ENCODE measurements around the gene PDXDC1. TPM values are rescaled to one million over a fixed set of nuclear protein-coding genes. Genes with fewer than 3 reads are reported as not detected.
"Not testable (repeated sequence)": the region's sequence is repeated elsewhere in the genome, so short reads cannot be mapped to it uniquely, and the experiment has no call there.

Gene PDXDC1
- total RNA-seq, 2 donors from 2014 or later = 163 to 202 TPM

DNA sequence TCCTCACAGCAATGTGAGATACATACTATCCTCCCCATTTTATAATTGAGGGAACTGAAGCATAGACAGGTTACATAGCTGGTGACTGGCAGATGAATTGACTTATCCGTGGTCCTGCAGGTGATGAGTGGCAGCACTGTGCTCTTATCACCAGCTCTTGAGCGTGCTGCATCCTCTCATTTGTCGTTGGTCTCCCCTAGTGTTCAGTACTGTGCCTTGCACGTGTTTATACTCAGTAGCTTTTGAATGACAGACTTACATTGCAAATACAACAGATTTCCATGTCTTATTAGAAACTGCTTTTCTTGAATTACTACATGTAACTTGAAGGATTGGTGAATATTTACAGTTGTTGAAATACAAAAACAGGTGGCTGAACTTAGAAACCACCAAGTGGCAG lies 47.4 kb downstream of the PDXDC1 start:
- not testable (repeated sequence) for H3K27ac ChIP-seq (ENCODE audit: low read depth, low read length); H3K9ac ChIP-seq (ENCODE audit: extremely low read depth, low read length, poor library complexity, severe bottlenecking); H3K9me3 Mint-ChIP-seq; H3K27ac Mint-ChIP-seq; H3K4me1 Mint-ChIP-seq; H3K4me3 ChIP-seq (ENCODE audit: low read length); H3K27me3 ChIP-seq (ENCODE audit: control insufficient read depth, insufficient read depth, low read length, poor library complexity, severe bottlenecking); H3K9me3 ChIP-seq (ENCODE audit: control insufficient read depth, low read length); H3K27me3 Mint-ChIP-seq (ENCODE audit: insufficient read depth); H3K4me1 ChIP-seq (ENCODE audit: control insufficient read depth, insufficient read depth, low read length); H3K4me3 Mint-ChIP-seq
- peak; percentile 80 for DNase-seq
- 71 to 76% methylated on average over 3 to 4 of the region's 4 CpGs for WGBS, 2 experiments (ENCODE audit: insufficient coverage in 1 of 2, insufficient read length in 1 of 2)
- peak; percentile 79 for TF ChIP-seq CTCF (conservative IDR thresholded peaks at IDR 0.05)
- H3K36me3 ChIP-seq (ENCODE audit: control insufficient read depth, insufficient read depth, low read length) = peaks cover 80% of the 10 kb centered on the region
- peaks cover 79% of the 10 kb centered on the region for H3K36me3 Mint-ChIP-seq (ENCODE audit: low read depth)

- not testable (repeated sequence) for DNase-seq; H3K9me3 ChIP-seq (ENCODE audit: control insufficient read depth, low read length); H3K4me1 ChIP-seq (ENCODE audit: control insufficient read depth, insufficient read depth, low read length); H3K27me3 Mint-ChIP-seq (ENCODE audit: insufficient read depth); H3K27me3 ChIP-seq (ENCODE audit: control insufficient read depth, insufficient read depth, low read length, poor library complexity, severe bottlenecking); H3K9me3 Mint-ChIP-seq; H3K27ac Mint-ChIP-seq; H3K4me3 Mint-ChIP-seq; H3K4me1 Mint-ChIP-seq; H3K27ac ChIP-seq (ENCODE audit: low read depth, low read length); H3K9ac ChIP-seq (ENCODE audit: extremely low read depth, low read length, poor library complexity, severe bottlenecking); H3K4me3 ChIP-seq (ENCODE audit: low read length)
- H3K36me3 ChIP-seq (ENCODE audit: control insufficient read depth, insufficient read depth, low read length) = peaks cover 79% of the 10 kb centered on the region
- H3K36me3 Mint-ChIP-seq (ENCODE audit: low read depth) = peaks cover 75% of the 10 kb centered on the region
- 95 to 97% methylated on average over 12 to 13 of the region's 13 CpGs for WGBS, 2 experiments (ENCODE audit: insufficient coverage in 1 of 2, insufficient read length in 1 of 2)
Measured at GRCh38 chr16:15023381-15024077, 48.7 kb downstream of the PDXDC1 start.

DNA sequence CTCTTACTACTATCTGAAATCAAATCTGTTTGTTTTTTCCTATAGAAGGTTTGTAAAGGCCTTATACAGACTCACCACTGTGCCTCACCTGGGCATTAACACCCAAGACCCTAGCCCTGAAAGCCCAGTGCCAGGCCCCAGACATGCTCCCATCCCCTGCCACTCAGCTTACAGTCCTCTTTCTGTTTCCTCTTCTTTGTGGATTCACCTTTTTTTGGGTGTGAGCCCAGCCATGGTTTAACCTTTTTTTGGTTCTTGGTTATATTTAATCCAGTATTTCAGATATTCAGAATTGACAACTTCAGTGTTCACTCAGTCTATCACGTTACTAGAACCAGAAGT lies 50.0 kb downstream of the PDXDC1 start:
- not testable (repeated sequence) for H3K27me3 Mint-ChIP-seq (ENCODE audit: insufficient read depth); H3K4me3 Mint-ChIP-seq; H3K4me1 ChIP-seq (ENCODE audit: control insufficient read depth, insufficient read depth, low read length); H3K4me1 Mint-ChIP-seq; H3K27me3 ChIP-seq (ENCODE audit: control insufficient read depth, insufficient read depth, low read length, poor library complexity, severe bottlenecking); H3K9me3 ChIP-seq (ENCODE audit: control insufficient read depth, low read length); H3K4me3 ChIP-seq (ENCODE audit: low read length); H3K9me3 Mint-ChIP-seq; H3K27ac ChIP-seq (ENCODE audit: low read depth, low read length); H3K9ac ChIP-seq (ENCODE audit: extremely low read depth, low read length, poor library complexity, severe bottlenecking)
- peak; percentile 16 for DNase-seq
- 83 to 85% methylated on average over 1 of the region's 1 CpG for WGBS, 2 experiments (ENCODE audit: insufficient coverage in 1 of 2, insufficient read length in 1 of 2)
- Mint-ChIP-seq H3K27ac (peak overlapping the region; percentile 1), H3K36me3 (ENCODE audit: low read depth) (peaks cover 75% of the 10 kb centered on the region)
- H3K36me3 ChIP-seq (ENCODE audit: control insufficient read depth, insufficient read depth, low read length) = peaks cover 76% of the 10 kb centered on the region

DNA sequence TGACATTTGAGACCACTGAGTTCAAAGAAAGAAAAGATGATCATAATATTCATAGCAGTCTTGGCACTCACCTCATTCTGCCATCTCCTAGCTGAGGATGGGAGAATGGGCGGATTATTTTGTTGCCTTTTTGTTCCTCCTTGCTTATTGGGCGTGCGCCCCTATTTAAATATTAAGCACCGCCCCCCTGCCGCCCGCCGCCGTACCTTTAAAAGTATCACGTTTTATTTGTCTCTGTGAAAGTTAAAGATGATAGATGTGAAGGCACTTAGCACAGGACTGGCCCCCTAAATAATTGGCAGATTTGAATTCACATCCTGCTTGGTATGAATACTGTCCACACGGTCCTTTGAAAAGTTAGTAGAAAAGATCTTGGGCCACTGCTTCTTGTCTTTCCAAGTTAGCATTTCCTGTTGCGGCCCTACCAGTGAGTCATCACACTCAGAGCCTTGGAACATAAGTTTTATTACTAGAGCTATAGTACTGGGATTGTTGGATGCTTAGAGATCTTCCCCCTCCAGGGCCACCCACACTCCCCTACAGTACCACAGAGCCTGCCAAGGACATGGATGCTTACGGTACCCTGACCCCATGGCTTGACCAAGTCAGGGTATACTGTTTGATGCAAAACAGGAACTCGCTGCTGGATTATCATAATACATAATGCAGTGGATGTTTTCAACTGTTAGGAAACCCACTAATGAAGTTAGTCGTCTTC lies 50.6 kb downstream of the PDXDC1 start:
- DNase-seq = peak; percentile 53
- not testable (repeated sequence) for H3K4me1 Mint-ChIP-seq; H3K4me1 ChIP-seq (ENCODE audit: control insufficient read depth, insufficient read depth, low read length); H3K9me3 ChIP-seq (ENCODE audit: control insufficient read depth, low read length); H3K27ac Mint-ChIP-seq; H3K27ac ChIP-seq (ENCODE audit: low read depth, low read length); H3K9ac ChIP-seq (ENCODE audit: extremely low read depth, low read length, poor library complexity, severe bottlenecking); H3K27me3 ChIP-seq (ENCODE audit: control insufficient read depth, insufficient read depth, low read length, poor library complexity, severe bottlenecking); H3K9me3 Mint-ChIP-seq; H3K4me3 Mint-ChIP-seq; H3K27me3 Mint-ChIP-seq (ENCODE audit: insufficient read depth); H3K4me3 ChIP-seq (ENCODE audit: low read length)
- WGBS, 2 experiments (ENCODE audit: insufficient coverage in 1 of 2, insufficient read length in 1 of 2) = 94% methylated on average over 12 of the region's 14 CpGs
- peaks cover 71% of the 10 kb centered on the region for H3K36me3 Mint-ChIP-seq (ENCODE audit: low read depth)
- peaks cover 76% of the 10 kb centered on the region for H3K36me3 ChIP-seq (ENCODE audit: control insufficient read depth, insufficient read depth, low read length)

GRCh38 chr16:15027051-15027450 lies 52.2 kb downstream of the PDXDC1 start:
- H3K9me3 Mint-ChIP-seq; H3K27me3 Mint-ChIP-seq (ENCODE audit: insufficient read depth); H3K4me1 ChIP-seq (ENCODE audit: control insufficient read depth, insufficient read depth, low read length); H3K4me3 Mint-ChIP-seq; H3K4me1 Mint-ChIP-seq; H3K4me3 ChIP-seq (ENCODE audit: low read length); H3K27me3 ChIP-seq (ENCODE audit: control insufficient read depth, insufficient read depth, low read length, poor library complexity, severe bottlenecking); H3K9ac ChIP-seq (ENCODE audit: extremely low read depth, low read length, poor library complexity, severe bottlenecking); H3K27ac ChIP-seq (ENCODE audit: low read depth, low read length); H3K9me3 ChIP-seq (ENCODE audit: control insufficient read depth, low read length): not testable (repeated sequence)
- 92 to 100% methylated on average over 4 to 6 of the region's 8 CpGs for WGBS, 2 experiments (ENCODE audit: insufficient coverage in 1 of 2, insufficient read length in 1 of 2)
- peak; percentile 46 for DNase-seq
- peaks cover 81% of the 10 kb centered on the region for H3K36me3 Mint-ChIP-seq (ENCODE audit: low read depth)
- H3K36me3 ChIP-seq (ENCODE audit: control insufficient read depth, insufficient read depth, low read length) = peaks cover 77% of the 10 kb centered on the region
- H3K27ac Mint-ChIP-seq = peak overlapping the region; percentile 72

GRCh38 chr16:15027503-15028344 lies 52.9 kb downstream of the PDXDC1 start:
- Histone ChIP-seq H3K36me3 (ENCODE audit: control insufficient read depth, insufficient read depth, low read length) (peaks cover 77% of the 10 kb centered on the region), H3K27ac (ENCODE audit: low read depth, low read length) (peak overlapping the region; percentile 8)
- not testable (repeated sequence) for H3K9me3 Mint-ChIP-seq; H3K4me3 ChIP-seq (ENCODE audit: low read length); H3K4me1 Mint-ChIP-seq; H3K27me3 Mint-ChIP-seq (ENCODE audit: insufficient read depth); H3K27me3 ChIP-seq (ENCODE audit: control insufficient read depth, insufficient read depth, low read length, poor library complexity, severe bottlenecking); H3K4me1 ChIP-seq (ENCODE audit: control insufficient read depth, insufficient read depth, low read length); H3K9ac ChIP-seq (ENCODE audit: extremely low read depth, low read length, poor library complexity, severe bottlenecking); H3K4me3 Mint-ChIP-seq; H3K9me3 ChIP-seq (ENCODE audit: control insufficient read depth, low read length)
- H3K36me3 Mint-ChIP-seq (ENCODE audit: low read depth) = peaks cover 80% of the 10 kb centered on the region
- WGBS, 2 experiments (ENCODE audit: insufficient coverage in 1 of 2, insufficient read length in 1 of 2) = 89 to 91% methylated on average over 23 to 29 of the region's 29 CpGs
- DNase-seq = peak; percentile 54
- H3K27ac Mint-ChIP-seq = peak overlapping the region; percentile 72

Data from endodermal cell (in vitro differentiated cells).